MM.1S (cell line): ENCODE results near the gene MYCL.

Experiments used
- DNase-seq: peaks from one replicate; pipeline ENCODE4 v3.0.0-alpha.2; 2015
- H2AFZ ChIP-seq: fragments of 300-600 bp; sonication (generic); 2 replicates; pipeline ENCODE4 v1.6.0; 2016; ENCODE audit warnings: antibody characterized with exemption, low read length
- H3F3A ChIP-seq: fragments of 300-600 bp; sonication (generic); 2 replicates; pipeline ENCODE4 v1.6.1; 2016; ENCODE audit warnings: mild to moderate bottlenecking, antibody characterized with exemption, low read length, moderate library complexity, mixed read lengths; ENCODE audit not compliant: insufficient read depth
- H3K27ac ChIP-seq: fragments of 300-600 bp; sonication (generic); 2 replicates; pipeline ENCODE4 v1.5.1; 2016; ENCODE audit warnings: mild to moderate bottlenecking, low read length
- H3K27me3 ChIP-seq: fragments of 300-600 bp; sonication (generic); replicated peaks from 2 replicates; pipeline ENCODE4 v1.6.0; 2016; ENCODE audit warnings: low read length; ENCODE audit not compliant: insufficient read depth
- H3K36me3 ChIP-seq: fragments of 300-600 bp; sonication (generic); replicated peaks from 2 replicates; pipeline ENCODE4 v1.6.1; 2016; ENCODE audit warnings: mild to moderate bottlenecking, low read length, mixed read lengths; ENCODE audit not compliant: insufficient read depth
- H3K4me1 ChIP-seq: fragments of 300-600 bp; sonication (generic); 2 replicates; pipeline ENCODE4 v1.6.1; 2016; ENCODE audit warnings: low read length, mixed read lengths
- H3K4me2 ChIP-seq: fragments of 300-600 bp; sonication (generic); 2 replicates; pipeline ENCODE4 v1.6.0; 2016; ENCODE audit warnings: low read depth, low read length
- H3K4me3 ChIP-seq: fragments of 300-600 bp; sonication (generic); 2 replicates; pipeline ENCODE4 v1.5.1; 2016; ENCODE audit warnings: low read length, mixed read lengths
- H3K79me2 ChIP-seq: fragments of 300-600 bp; sonication (generic); 2 replicates; pipeline ENCODE4 v1.6.1; 2016; ENCODE audit warnings: mixed run types, low read length, mixed read lengths
- H3K9ac ChIP-seq: fragments of 300-600 bp; sonication (generic); 2 replicates; pipeline ENCODE4 v1.6.1; 2016; ENCODE audit warnings: low read length, mixed read lengths
- H3K9me2 ChIP-seq: fragments of 300-600 bp; sonication (generic); replicated peaks from 2 replicates; pipeline ENCODE4 v1.6.1; 2016; ENCODE audit warnings: mild to moderate bottlenecking, low read length, mixed read lengths; ENCODE audit not compliant: insufficient read depth
- H3K9me3 ChIP-seq: fragments of 300-600 bp; sonication (generic); replicated peaks from 2 replicates; pipeline ENCODE4 v1.6.1; 2016; ENCODE audit warnings: mild to moderate bottlenecking, low read length, mixed read lengths; ENCODE audit not compliant: insufficient read depth
- H4K20me1 ChIP-seq: fragments of 300-600 bp; sonication (generic); 2 replicates; pipeline ENCODE4 v1.6.1; 2016; ENCODE audit warnings: mild to moderate bottlenecking, low read length, moderate library complexity, mixed read lengths; ENCODE audit not compliant: insufficient read depth
- CTCF ChIP-seq: fragments of 300-600 bp; sonication (generic); IDR thresholded peaks from 2 replicates; pipeline ENCODE4 v1.5.1; 2016; ENCODE audit warnings: antibody characterized with exemption, low read length, mixed read lengths
- EZH2 ChIP-seq: fragments of 300-600 bp; sonication (generic); optimal IDR thresholded peaks from 2 replicates; pipeline ENCODE3; 2017; ENCODE audit warnings: low read depth, mild to moderate bottlenecking, antibody characterized with exemption, low read length, mixed read lengths
- EZH2phosphoT487 ChIP-seq: fragments of 300-600 bp; sonication (generic); IDR thresholded peaks from 2 replicates; pipeline ENCODE4 v1.6.1; 2018; ENCODE audit warnings: antibody characterized with exemption, low read length

MYCL gene

GRCh38 chr1:39925721-39926342 is 24.1 kb upstream of the MYCL start:
- no peak for TF ChIP-seq CTCF
- no peak for TF ChIP-seq EZH2phosphoT487
- TF ChIP-seq EZH2, result no peak
- no peak overlapping the region for H3K4me2 ChIP-seq
- no peaks in the 10 kb centered on the region for H3K4me1 ChIP-seq
- DNase-seq, result no peak
- no peaks in the 10 kb centered on the region for H3K79me2 ChIP-seq
- no peak overlapping the region for H3K9ac ChIP-seq
- no peaks in the 10 kb centered on the region for H3K9me2 ChIP-seq
- no peaks in the 10 kb centered on the region for H4K20me1 ChIP-seq
- no peaks in the 10 kb centered on the region for H3F3A ChIP-seq
- no peaks in the 10 kb centered on the region for H3K9me3 ChIP-seq
- no peaks in the 10 kb centered on the region for H3K36me3 ChIP-seq
- no peak overlapping the region for H3K27ac ChIP-seq
- H3K4me3 ChIP-seq, result no peak overlapping the region
- H3K27me3 ChIP-seq, result no peaks in the 10 kb centered on the region
- H2AFZ ChIP-seq, result no peak overlapping the region

DNA sequence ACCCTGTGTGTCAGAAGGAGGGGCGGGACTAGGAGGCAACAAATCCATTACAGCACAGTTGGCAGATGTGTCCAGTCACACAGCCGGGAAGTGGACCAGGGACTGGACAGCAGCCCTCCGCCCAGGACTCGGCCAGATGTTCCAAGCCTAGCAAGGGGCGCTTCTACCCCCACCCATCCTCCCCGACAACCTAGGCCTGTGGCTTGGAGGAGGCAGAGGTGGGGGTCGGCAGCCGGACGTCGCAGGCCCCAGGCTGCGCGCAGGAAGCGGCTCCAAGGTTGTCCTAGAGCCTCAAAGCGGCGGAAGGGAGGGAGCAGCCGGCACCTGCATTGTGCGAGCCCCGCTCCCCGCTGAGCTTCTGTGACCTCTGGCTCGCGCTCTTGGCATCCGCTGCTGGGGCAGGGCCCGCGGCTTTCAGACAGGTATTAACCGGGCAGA is 20.6 kb upstream of the MYCL start:
- no peaks in the 10 kb centered on the region for H3K79me2 ChIP-seq
- no peak for TF ChIP-seq CTCF
- TF ChIP-seq EZH2, result no peak
- no peak for TF ChIP-seq EZH2phosphoT487
- no peak overlapping the region for H3K27ac ChIP-seq
- H3F3A ChIP-seq, result no peaks in the 10 kb centered on the region
- no peaks in the 10 kb centered on the region for H3K36me3 ChIP-seq
- no peak overlapping the region for H3K4me3 ChIP-seq
- H3K27me3 ChIP-seq, result no peaks in the 10 kb centered on the region
- no peaks in the 10 kb centered on the region for H3K4me1 ChIP-seq
- no peak overlapping the region for H3K4me2 ChIP-seq
- no peak overlapping the region for H3K9ac ChIP-seq
- H2AFZ ChIP-seq, result no peak overlapping the region
- H4K20me1 ChIP-seq, result no peaks in the 10 kb centered on the region
- H3K9me3 ChIP-seq, result no peaks in the 10 kb centered on the region
- H3K9me2 ChIP-seq, result no peaks in the 10 kb centered on the region
- no peak for DNase-seq

GRCh38 chr1:39919545-39919944 is 17.8 kb upstream of the MYCL start:
- no peaks in the 10 kb centered on the region for H3K9me2 ChIP-seq
- H3K4me3 ChIP-seq, result no peak overlapping the region
- no peak overlapping the region for H3K9ac ChIP-seq
- no peaks in the 10 kb centered on the region for H3K27me3 ChIP-seq
- H3K4me2 ChIP-seq, result no peak overlapping the region
- no peaks in the 10 kb centered on the region for H4K20me1 ChIP-seq
- H3K36me3 ChIP-seq, result no peaks in the 10 kb centered on the region
- H3K4me1 ChIP-seq, result no peaks in the 10 kb centered on the region
- peak overlapping the region; percentile 45 for H2AFZ ChIP-seq
- no peaks in the 10 kb centered on the region for H3F3A ChIP-seq
- H3K27ac ChIP-seq, result no peak overlapping the region
- DNase-seq, result peak; percentile 79
- no peak for TF ChIP-seq EZH2phosphoT487
- no peak for TF ChIP-seq EZH2
- TF ChIP-seq CTCF, result peak; percentile 72
- no peaks in the 10 kb centered on the region for H3K79me2 ChIP-seq
- no peaks in the 10 kb centered on the region for H3K9me3 ChIP-seq
